RWPE1 (cell line): ENCODE measurements around the gene CDHR3.
A peak's percentile ranks its signal among the peaks of the same experiment; 100 is the strongest.

Experiments
- CTCF ChIA-PET: fragments of 350-600 bp; sonication (Branson Sonifier 250); formaldehyde crosslinking; extraction: SDS; loops from one replicate; lab custom pipeline; 2021; lab: Yijun Ruan, JAX
- POLR2A ChIA-PET: fragments of 400-600 bp; formaldehyde crosslinking; extraction: SDS; loops from one replicate; lab custom pipeline; 2020; ENCODE audit warnings: antibody characterized with exemption; ENCODE audit not compliant: low non-redundant PET; lab: Yijun Ruan, JAX
- DNase-seq: peaks from one replicate; pipeline ENCODE4 v3.0.0; 2012; ENCODE audit warnings: low spot score
- H3K27ac ChIP-seq: fragments of 450-650 bp; 2 replicates; pipeline ENCODE4 v1.5.1; 2017
- TF ChIP-seq, protein P1 (sequence below): fragments of 450-650 bp; conservative IDR thresholded peaks from 2 replicates; pipeline ENCODE4 v1.5.1; 2017; ENCODE audit warnings: low read depth, mild to moderate bottlenecking

Gene CDHR3

GRCh38 chr7:105926131-105926530 lies 36.9 kb upstream of the CDHR3 start:
- CTCF ChIA-PET = interaction anchor here (0.5 kb wide), 1 partner anchor 1018 kb away, joined by 3 read pairs; no protein-coding TSS in a partner anchor
- DNase-seq = no peak
- TF ChIP-seq, protein P1, sequence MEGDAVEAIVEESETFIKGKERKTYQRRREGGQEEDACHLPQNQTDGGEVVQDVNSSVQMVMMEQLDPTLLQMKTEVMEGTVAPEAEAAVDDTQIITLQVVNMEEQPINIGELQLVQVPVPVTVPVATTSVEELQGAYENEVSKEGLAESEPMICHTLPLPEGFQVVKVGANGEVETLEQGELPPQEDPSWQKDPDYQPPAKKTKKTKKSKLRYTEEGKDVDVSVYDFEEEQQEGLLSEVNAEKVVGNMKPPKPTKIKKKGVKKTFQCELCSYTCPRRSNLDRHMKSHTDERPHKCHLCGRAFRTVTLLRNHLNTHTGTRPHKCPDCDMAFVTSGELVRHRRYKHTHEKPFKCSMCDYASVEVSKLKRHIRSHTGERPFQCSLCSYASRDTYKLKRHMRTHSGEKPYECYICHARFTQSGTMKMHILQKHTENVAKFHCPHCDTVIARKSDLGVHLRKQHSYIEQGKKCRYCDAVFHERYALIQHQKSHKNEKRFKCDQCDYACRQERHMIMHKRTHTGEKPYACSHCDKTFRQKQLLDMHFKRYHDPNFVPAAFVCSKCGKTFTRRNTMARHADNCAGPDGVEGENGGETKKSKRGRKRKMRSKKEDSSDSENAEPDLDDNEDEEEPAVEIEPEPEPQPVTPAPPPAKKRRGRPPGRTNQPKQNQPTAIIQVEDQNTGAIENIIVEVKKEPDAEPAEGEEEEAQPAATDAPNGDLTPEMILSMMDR = no peak
- H3K27ac ChIP-seq = no peak overlapping the region
- POLR2A ChIA-PET = no interaction called here

DNA sequence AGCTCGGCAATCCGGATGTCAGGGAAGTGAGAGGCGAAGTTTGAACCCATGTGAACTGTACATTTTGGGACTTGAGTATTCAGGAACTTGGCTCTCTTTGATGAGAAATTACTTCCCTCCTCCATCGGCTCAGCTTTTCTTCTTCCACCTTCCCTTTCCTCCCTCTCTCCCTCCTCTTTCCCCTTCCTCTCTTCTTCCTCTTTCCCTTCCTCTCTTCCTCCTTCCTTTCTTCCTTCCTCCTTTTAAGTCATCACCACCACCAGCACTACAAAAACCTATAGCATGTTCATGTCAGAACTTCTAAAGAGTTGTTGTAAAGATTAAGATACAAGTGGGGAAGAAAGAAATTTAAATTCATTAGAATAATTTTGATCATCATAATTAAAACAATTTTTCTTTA lies 31.9 kb upstream of the CDHR3 start:
- ChIA-PET POLR2A (no interaction called here), CTCF (no interaction called here)
- no peak for DNase-seq
- TF ChIP-seq, protein P1 = no peak
- H3K27ac ChIP-seq = no peak overlapping the region

GRCh38 chr7:105932835-105933477 lies 30.1 kb upstream of the CDHR3 start:
- peak; percentile 5 for DNase-seq
- ChIA-PET POLR2A (no interaction called here), CTCF (no interaction called here)
- H3K27ac ChIP-seq = peak overlapping the region; percentile 82
- TF ChIP-seq, protein P1 = no peak

GRCh38 chr7:105934572-105935185 lies 28.4 kb upstream of the CDHR3 start:
- ChIA-PET POLR2A (no interaction called here), CTCF (interaction anchor here (0.6 to 0.9 kb wide), 4 partner anchors 58 to 329 kb away, joined by 3 to 5 read pairs (median 4); no protein-coding TSS in a partner anchor)
- TF ChIP-seq, protein P1 = no peak
- H3K27ac ChIP-seq = no peak overlapping the region
- DNase-seq = peak; percentile 29

- no peak for DNase-seq
- CTCF ChIA-PET = no interaction called here
- POLR2A ChIA-PET = no interaction called here
- TF ChIP-seq, protein P1 = no peak
- H3K27ac ChIP-seq = no peak overlapping the region
Observed at GRCh38 chr7:105935250-105935649, 27.8 kb upstream of the CDHR3 start.

GRCh38 chr7:105937411-105937810 lies 25.7 kb upstream of the CDHR3 start:
- DNase-seq = no peak
- CTCF ChIA-PET = interaction anchor here (0.7 kb wide), 1 partner anchor 60 kb away, joined by 3 read pairs; no protein-coding TSS in a partner anchor
- H3K27ac ChIP-seq = no peak overlapping the region
- TF ChIP-seq, protein P1 = no peak
- POLR2A ChIA-PET = no interaction called here
